T-helper 2 cell treated with Interferon-gamma antibody and Interleukin-4, amounts not matched to agents 100 ng/mL and 5 ng/mL, for 36 hours (primary cell): Measurements from ENCODE around the gene PWP2. TPM values are rescaled to one million over a fixed set of nuclear protein-coding genes. Genes with fewer than 3 reads are reported as not detected.
"Not testable (repeated sequence)": the region's sequence is repeated elsewhere in the genome, so short reads cannot be mapped to it uniquely, and the experiment has no call there.

Experiments used
- intact Hi-C: fragments of 100-400 bp; cut with micrococcal nuclease; formaldehyde crosslinking; loops from one replicate; pipeline ENCODE4 v1.15.1; 2023
- total RNA-seq: library from RNA; stranded (reverse); gene quantifications from 2 replicates; pipeline ENCODE4 v1.2.3, GENCODE V29; 2022

PWP2 gene
- total RNA-seq, 1 donor from 2014 or later: 5.1 TPM

DNA sequence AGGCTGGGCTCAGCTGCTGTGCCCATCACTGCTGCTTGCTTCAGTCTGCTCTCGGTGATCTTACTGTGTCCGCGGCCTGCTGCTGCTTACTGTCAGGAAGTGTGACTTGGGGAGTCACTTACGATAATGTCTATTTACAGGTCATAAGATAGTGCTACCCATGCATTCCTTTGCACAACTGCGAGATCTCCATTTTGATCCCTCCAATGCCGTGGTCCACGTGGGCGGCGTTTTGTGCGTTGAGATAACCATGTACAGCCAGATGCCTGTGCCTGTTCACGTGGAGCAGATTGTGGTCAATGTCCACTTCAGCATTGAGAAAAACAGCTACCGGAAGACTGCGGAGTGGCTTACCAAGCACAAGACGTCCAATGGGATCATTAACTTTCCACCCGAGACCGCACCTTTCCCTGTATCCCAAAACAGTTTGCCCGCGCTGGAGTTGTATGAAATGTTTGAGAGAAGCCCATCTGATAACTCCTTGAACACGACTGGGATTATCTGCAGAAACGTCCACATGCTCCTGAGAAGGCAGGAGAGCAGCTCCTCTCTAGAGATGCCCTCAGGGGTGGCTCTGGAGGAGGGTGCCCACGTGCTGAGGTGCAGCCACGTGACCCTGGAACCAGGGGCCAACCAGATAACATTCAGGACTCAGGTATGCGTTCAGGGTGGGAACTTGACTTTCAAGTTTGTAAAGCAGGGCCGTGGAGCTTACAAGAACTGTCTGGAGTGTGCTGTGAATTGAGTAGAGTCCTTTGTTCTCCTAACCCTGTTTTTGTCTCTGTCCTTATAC lies 24.4 kb upstream of the PWP2 start:
- intact Hi-C loops: loop anchor here (1.0 to 2.0 kb wide), 2 partner anchors 18 to 70 kb away; no protein-coding TSS in a partner anchor

DNA sequence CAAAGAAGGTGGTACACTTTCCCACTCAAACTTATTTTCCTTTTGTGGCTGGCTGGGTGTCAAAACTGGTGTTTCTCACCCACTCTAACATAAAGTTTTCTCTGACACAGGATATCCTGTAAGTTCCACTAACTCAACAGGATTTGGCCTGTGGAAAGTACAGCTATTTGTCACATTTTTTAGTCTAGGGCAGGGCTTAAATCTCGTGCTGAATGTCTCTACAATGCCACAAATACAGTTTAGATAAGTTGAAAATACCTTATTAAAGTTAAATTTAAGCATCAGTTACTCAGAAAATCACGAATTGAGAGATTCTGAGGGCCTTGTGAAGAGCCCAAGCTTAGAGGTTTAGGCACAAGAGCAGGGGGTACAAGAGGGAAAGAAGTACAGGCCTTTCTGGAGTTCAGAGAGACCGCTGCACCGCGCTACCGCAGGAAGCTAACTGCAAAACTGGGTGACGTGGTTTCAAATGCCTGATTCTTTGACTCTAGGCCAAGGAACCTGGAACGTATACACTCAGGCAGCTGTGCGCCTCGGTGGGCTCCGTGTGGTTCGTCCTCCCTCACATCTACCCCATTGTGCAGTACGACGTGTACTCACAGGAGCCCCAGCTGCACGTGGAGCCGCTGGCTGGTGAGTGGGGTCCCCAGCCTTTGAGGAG lies 23.4 kb upstream of the PWP2 start:
- intact Hi-C loops: loop anchor here (1.0 to 2.0 kb wide), 2 partner anchors 19 to 70 kb away; no protein-coding TSS in a partner anchor

DNA sequence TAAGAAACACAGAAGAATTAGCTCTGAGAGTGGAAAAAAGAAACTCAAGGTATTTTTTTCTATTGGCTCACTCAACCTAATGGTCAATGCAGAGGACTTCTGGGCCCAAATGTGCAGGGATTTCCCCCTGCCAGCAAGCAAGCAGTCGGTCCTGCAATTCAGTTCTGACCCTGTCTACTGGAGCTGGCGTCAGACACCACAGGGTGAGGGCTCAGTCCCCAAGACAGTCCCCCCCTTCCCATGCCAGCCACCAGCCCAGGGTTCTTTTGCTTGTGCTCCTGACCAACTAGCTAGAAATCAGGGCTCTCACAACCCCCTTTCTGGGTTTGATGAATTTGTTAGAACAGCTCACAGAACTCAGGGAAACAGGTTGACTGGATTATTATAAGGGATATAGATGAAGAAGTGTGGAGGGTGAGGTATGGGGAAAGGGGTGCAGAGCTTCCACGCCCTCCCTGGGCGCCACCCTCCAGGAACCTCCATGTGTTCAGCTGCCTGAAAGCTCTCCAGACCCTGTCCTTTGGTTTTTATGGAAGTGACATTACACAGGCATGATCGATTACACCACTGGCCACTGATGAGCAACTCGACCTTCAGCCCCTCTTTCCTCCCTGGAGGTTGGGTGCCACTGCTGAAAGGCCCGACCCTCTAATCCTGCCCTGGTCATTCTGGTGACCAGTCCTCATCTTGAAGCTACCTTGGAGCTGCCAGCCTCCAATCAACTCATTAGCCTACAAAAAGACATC lies 22.5 kb upstream of the PWP2 start:
- intact Hi-C loops: no loop called here

DNA sequence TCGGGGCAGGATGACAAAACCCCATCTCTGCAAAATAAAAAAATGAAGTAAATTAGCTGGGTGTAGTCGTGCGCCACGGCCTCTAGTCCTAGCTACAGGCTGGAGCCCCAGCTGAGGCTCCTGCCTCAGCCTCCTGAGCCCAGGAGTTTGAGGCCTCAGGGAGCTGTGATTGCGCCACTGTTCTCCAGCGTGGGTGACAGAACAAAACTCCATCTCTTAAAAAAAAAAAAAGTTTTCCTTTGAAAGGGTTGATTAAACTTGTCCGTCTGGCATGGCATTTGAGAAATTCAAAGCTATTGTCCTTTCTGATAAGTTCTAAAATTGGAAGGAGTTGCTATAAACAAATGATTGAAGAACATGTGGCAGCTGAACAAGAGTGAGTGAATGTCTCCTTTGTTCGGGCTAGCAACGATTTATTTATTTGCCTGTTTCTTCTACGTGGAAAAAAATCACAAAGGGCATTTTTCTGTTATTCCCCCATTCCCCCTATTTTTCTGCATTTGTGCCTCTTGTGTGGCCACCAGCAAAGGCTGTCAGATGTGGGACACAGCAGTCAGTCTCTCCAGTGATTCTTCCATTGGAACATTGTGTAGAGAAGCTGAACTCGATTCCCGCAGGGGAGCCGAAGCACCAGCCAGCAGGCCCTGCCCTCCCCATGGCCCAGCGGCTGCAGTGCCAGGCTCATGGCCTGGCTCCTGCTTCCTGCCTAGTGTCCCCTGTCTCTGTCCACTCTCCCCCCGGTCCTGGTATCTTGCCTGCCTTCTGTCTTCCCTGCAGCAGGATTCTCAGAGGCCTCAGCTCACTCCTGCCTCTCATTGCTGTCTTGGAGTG lies 21.5 kb upstream of the PWP2 start:
- intact Hi-C loops: no loop called here

DNA sequence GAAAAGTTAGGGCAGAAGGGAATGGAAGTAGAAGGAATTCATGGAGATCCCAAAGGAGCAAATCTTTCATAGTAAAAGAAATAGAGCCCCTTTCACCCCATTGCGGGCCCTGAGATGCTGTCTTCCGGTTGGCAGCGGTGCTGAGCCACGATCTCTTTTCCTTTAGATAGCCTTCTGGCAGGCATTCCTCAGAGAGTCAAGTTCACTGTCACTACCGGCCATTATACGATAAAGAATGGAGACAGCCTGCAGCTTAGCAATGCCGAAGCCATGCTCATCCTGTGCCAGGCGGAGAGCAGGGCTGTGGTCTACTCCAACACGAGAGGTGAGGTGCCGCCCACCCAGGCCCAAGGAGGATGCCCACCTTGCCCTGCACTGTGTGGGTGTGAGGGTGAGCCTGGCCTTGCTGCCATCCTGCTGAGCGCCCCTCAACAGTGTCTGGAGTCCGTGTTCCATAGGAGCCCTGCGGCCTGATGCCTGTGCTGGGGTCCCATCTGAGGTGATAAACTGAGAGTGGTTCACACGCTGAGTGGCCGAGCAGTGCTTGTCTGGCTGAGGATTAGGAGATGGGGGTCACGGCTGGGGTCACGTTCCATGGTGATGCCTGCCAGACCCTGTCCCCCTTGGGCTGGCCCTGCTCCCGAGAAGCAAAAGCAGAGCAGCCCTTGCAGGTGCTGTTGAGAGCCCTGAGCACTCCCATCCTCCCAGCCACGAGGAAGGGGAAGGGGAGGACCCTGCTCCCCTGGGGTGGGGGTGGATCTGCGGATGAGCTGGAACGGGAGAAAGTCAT lies 20.4 kb upstream of the PWP2 start:
- intact Hi-C loops: no loop called here

DNA sequence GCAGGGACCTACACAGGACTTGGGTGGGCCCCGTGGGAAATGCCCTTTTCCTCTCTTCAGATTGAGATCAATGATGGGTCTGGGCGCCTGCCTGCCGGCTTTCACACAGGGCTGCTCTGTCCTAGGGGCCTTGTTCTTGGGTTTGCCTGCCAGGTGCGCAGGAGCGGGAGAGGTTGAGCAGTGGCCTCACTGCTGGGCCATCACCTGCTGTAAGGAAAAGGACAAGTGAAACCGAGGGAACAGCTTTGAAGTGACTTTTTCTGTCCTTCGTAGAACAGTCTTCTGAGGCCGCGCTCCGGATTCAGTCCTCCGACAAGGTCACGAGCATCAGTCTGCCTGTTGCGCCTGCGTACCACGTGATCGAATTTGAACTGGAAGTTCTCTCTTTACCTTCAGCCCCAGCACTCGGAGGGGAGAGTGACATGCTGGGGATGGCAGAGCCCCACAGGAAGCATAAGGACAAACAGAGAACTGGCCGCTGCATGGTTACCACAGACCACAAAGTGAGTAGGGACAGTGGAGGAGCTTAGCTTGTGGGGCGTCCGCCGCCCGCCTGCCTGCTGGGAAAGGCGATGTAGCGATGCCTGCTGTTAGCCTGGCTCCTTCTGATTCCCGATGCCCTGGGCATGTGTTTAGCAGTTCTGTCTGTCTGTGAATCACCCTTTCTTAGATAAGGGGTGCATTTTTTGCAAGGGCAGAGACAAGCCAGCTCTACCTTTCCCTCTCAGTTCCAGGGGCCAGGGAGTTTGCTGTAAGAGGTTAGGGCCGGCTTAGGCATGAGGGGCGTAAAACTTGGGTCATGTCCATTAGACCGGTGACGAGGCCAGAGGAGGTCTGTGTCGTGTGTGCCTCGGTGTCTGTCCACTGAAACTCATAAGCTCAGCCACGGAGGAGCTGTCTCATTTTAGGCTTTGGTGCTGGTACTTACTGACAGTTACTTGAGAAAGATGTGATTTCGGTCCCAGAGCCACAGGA lies 19.5 kb upstream of the PWP2 start:
- intact Hi-C loops: no loop called here

DNA sequence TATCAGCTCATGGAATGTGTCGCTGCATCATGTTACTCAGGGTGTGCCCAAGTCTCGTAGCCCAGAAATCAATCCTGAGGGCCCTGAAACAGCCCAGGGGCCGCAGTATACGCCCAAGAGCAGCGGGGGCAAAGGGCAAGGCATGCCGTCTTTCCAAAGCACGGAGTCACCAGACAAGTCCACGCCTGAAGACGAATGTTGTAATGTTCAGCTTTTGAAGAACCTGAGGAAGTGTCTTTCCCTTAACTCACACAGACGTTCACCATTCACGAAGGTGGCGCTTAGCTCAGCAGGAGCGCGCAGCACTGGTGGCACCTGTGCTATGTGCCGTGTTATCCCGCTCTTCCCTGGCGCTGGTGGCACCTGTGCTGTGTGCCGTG lies 18.8 kb upstream of the PWP2 start:
- intact Hi-C loops: no loop called here

DNA sequence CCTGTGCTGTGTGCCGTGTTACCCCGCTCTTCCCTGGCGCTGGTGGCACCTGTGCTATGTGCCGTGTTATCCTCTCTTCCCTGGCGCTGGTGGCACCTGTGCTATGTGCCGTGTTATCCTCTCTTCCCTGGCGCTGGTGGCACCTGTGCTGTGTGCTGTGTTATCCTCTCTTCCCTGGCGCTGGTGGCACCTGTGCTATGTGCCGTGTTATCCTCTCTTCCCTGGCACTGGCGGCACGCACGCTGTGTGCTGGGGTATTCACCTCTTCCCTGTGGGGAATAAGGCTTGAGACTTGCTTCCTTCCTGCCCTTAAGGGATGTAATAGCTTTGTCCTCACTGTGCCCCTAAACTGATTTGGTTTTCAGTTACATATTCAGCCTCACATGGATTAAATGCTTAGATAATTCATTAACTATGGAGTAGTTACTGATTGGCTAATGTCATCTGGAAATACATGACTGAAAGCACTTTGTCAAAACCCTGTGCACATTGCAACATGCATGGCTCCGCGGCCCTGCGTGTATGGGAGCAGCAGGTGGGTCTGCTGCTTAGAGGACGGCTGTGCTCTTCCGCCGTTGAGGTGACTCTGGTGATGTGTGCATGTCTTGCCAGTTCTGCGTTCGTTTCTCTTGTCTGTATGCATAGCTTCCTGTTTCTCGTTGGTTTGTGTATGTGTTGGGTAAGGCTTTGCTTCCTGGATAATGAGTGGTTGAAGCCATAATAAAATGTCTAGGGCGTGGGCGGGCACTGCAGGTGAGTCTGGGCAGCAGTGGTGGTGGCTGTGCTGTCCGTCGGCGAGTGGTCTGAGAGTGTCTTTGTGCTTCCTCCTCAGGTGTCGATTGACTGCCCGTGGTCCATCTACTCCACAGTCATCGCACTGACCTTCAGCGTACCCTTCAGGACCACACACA lies 17.9 kb upstream of the PWP2 start:
- intact Hi-C loops: no loop called here

DNA sequence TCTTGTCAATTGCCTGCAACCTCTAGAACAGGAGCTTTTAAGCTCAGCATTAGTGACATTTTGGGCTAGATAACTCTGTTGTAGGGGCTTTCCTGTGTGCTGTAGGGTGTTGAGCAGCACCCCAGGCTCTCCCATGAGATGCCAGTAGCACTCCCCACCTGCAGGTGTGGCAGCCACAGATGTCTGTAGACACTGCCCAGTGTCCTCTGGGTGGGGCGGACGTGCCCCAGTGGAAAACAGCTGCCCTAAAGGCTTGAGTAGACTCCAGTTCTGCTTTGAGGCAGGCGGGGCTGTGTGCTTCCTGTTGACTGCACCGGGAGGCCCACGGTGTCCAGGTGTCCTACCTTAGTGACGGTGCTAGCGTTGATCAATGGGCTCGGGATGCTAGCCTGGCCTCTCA lies 16.9 kb upstream of the PWP2 start:
- intact Hi-C loops: no loop called here

DNA sequence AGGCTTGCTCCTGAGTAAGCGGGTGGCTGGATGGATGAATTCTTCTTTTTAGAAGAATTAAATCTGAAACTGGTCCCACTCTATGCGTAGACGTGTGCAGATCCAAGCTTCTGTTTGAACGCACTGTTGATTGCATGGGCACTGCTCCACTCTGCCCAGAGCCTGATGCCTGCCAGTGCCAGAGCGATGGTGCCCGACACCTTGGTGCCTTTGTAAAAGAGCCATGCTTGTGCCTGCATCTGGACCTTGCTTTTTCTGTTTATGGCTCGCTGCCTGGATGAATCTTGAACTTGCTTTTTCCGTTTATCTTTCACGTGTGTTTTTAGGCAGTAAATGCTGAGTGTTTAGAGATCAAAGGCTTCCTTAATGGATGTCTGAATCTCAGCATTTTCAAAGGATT lies 15.0 kb upstream of the PWP2 start:
- intact Hi-C loops: no loop called here

DNA sequence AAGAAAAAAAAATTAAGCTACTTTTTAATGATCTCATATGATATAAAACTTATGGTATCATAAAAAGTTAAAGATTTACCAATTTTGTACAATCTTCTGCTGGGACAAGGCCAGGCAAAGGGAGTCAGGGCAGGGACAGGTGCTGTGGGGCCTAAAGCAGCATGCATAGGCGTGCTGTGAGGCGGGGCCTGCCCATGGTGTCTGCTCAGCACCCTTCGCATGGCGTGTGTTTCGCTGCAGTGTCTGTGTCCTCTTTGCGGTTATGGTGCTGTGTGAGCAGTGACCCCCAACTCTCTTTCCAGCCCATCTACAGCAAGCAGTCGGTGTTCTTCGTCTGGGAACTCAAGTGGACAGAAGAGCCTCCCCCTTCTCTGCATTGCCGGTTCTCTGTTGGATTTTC lies 13.4 kb upstream of the PWP2 start:
- intact Hi-C loops: no loop called here

DNA sequence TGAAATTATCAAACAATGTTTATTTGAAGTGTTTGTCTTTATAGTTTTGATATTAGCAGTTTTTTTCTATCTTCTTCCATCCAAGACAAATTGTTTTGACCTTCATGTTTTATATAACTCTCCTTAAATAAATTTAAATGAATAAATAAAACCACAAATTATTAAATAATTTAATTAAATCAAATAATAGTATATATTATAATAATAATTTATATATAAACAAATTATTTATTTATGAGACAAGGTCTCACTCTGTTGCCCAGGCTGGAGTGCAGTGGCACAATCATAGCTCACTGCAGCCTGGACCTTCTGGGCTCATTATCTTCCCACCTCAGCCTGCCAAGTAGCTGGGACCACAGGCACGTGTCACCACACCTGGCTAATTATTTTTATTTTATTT lies 12.4 kb upstream of the PWP2 start:
- intact Hi-C loops: no loop called here

DNA sequence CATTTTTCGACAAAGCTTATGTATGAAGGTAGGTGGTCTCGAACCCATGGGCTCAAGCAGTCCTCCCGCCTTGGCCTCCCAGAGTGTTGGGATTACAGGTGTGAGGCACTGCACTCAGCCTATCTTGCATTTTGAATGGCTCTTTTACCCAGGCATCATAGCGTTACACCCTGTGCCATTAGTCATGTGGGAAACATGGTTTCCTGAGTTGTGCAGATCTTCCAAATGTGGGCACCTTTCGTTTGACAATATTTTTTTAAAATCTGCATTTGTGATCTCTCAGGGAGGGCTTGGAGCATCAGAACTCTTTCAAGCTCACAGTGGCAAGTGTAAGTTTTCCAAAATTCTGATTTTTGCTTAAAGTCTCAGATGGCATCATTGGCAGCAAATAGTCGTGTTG lies 8.7 kb upstream of the PWP2 start:
- intact Hi-C loops: not testable (repeated sequence)

DNA sequence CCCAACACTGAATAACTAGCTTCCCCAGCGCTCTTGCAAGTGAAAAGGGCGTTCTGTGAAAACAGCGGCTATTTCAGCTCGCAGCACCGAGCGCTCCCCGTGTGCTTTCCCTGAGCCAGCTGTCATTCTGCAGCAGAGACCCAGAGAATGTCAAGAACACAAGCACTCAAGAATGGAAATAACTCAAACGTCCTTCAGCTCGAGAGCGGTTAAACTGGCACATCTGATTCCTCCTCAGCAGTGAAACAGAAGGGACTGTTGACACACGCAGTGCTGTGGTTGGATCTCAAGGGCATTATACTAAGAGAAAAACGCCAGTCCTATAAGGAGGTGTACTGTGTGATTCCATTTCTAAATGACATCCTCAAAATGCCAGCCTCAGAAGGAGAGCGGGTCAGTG lies 8.2 kb upstream of the PWP2 start:
- intact Hi-C loops: not testable (repeated sequence)

DNA sequence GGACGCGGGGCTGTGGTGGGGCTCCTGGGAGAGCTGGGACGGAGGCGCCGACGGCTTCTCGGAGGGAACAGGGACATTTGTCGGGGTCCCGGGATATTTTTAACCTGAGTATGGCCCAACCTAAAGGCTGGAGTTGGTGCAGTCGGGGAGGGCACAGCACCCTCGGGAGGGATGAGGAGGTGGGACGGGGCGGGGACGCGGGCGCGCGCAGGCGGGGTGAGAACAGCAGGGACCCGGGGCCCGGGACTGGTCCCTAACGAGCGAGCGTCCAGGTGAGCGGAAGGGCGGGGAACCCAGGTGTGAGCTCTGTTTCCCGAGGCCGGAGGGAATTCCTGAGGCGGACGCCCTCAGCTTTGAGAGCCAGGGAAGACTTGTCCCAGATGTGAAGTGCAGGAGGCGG lies 390 bp downstream of the PWP2 start:
- intact Hi-C loops: not testable (repeated sequence)

DNA sequence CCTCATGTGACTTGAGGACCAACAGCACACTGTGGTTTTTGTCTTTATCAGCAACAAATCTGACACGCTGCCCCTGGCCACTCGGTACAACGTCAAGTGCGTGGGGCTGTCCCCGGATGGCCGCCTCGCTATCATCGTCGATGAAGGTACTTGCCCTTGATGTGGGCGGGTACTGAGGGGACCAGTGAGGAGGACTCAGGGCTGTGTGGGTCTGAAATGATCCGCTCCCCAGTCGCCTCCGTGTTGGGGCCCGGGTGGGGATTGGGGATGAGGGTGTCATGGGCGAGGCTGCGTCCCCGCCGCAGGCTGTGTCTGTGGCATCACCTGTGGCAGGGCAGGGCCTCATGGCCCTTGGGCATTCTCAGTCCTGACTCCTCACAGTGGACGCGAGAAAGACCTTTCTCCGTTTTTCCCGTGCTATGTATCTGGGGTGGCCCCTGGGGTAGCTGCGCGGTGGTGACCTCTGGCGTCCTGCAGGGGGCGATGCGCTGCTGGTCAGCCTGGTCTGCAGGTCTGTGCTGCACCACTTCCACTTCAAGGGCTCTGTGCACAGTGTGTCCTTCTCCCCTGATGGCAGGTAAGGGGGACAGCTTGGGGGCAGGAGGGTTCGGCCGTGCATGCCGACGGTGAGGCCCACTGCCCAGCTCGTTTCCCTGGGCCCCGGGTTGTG lies 6.6 kb downstream of the PWP2 start:
- intact Hi-C loops: not testable (repeated sequence)

DNA sequence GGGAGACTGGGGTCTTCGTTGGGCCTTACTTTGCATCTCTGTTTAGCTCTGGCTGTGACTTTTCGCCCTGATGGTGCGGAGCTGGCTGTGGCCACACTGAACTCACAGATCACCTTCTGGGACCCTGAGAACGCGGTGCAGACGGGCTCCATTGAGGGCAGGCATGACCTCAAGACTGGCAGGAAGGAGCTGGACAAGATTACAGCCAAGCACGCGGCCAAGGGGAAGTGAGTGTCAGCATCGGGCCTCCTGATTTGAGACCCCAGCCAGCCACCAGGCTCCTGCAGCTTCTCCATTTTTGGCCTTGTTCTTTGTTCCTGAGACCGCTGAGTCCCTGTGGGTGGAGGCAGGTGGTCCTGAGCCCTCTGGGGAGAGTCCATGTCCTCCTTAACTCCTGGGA lies 14.9 kb downstream of the PWP2 start:
- intact Hi-C loops: not testable (repeated sequence)

DNA sequence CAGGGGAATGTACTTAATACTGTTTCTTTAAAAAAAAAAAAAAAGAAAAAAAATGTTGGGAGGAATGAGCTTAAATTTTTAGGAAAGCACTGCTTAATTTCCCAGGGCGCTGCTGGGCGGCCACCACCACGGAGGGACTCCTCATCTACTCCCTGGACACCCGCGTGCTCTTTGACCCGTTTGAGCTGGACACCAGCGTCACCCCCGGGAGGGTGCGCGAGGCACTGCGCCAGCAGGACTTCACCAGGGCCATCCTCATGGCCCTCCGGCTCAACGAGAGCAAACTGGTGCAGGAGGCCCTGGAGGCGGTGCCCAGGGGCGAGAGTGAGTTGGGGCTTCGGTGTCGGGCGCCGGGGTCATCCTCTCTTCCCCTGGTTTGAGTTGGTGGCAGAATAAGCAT lies 20.6 kb downstream of the PWP2 start:
- intact Hi-C loops: not testable (repeated sequence)
